Progenitor cell of endocrine pancreas (in vitro differentiated cells): ENCODE data around the gene ZSCAN2. TPM values are rescaled to one million over a fixed set of nuclear protein-coding genes. Genes with fewer than 3 reads are reported as not detected.

ENCODE experiments used
- DNase-seq: peaks from one replicate; pipeline ENCODE4 v3.0.0; 2021; ENCODE audit warnings: low spot score; ENCODE audit not compliant: unreplicated experiment
- H3K27ac Mint-ChIP-seq: 2 replicates; pipeline ENCODE4 v1.8.0; 2021; ENCODE audit warnings: mild to moderate bottlenecking, moderate library complexity, mixed read lengths
- H3K27me3 Mint-ChIP-seq: 2 replicates; pipeline ENCODE4 v1.8.0; 2021; ENCODE audit warnings: mixed read lengths
- H3K36me3 Mint-ChIP-seq: 2 replicates; pipeline ENCODE4 v1.8.0; 2022; ENCODE audit warnings: mixed read lengths; ENCODE audit not compliant: insufficient read depth
- H3K4me1 Mint-ChIP-seq: 2 replicates; pipeline ENCODE4 v1.8.0; 2021; ENCODE audit warnings: low read depth, mixed read lengths
- H3K4me3 Mint-ChIP-seq: 2 replicates; pipeline ENCODE4 v1.8.0; 2021; ENCODE audit warnings: low read depth, mild to moderate bottlenecking, moderate library complexity, mixed read lengths
- H3K9me3 Mint-ChIP-seq: 2 replicates; pipeline ENCODE4 v1.8.0; 2021; ENCODE audit warnings: low read depth, mixed read lengths
- CTCF ChIP-seq: fragments of 200-600 bp; sonication (generic); IDR thresholded peaks from one replicate; pipeline ENCODE4 v1.5.0; 2021; ENCODE audit warnings: antibody characterized with exemption, mild to moderate bottlenecking; ENCODE audit not compliant: unreplicated experiment
- total RNA-seq: library from RNA; stranded (reverse); gene quantifications from 2 replicates; pipeline ENCODE4 v1.2.1, GENCODE V29; 2021

Gene ZSCAN2
- total RNA-seq, 1 donor from 2014 or later: 44.6 TPM

- Mint-ChIP-seq H3K27ac (peak overlapping the region; percentile 91), H3K36me3 (peaks cover 36% of the 10 kb centered on the region), H3K9me3 (no peaks in the 10 kb centered on the region), H3K4me3 (peak overlapping the region; percentile 34), H3K4me1 (peaks cover 52% of the 10 kb centered on the region), H3K27me3 (no peaks in the 10 kb centered on the region)
- no peak for TF ChIP-seq CTCF
- DNase-seq: no peak
Observed at GRCh38 chr15:84606653-84607120, 5.9 kb downstream of the ZSCAN2 start.

- Mint-ChIP-seq H3K27me3 (no peaks in the 10 kb centered on the region), H3K27ac (peak overlapping the region; percentile 25), H3K4me3 (no peak overlapping the region), H3K36me3 (peaks cover 42% of the 10 kb centered on the region), H3K9me3 (no peaks in the 10 kb centered on the region), H3K4me1 (peaks cover 44% of the 10 kb centered on the region)
- no peak for DNase-seq
- no peak for TF ChIP-seq CTCF
Observed at GRCh38 chr15:84608707-84609284, 8.0 kb downstream of the ZSCAN2 start.

- DNase-seq: no peak
- no peaks in the 10 kb centered on the region for H3K9me3 Mint-ChIP-seq
- H3K36me3 Mint-ChIP-seq: peaks cover 42% of the 10 kb centered on the region
- peaks cover 39% of the 10 kb centered on the region for H3K4me1 Mint-ChIP-seq
- TF ChIP-seq CTCF: no peak
- peak overlapping the region; percentile 88 for H3K27ac Mint-ChIP-seq
- no peaks in the 10 kb centered on the region for H3K27me3 Mint-ChIP-seq
- H3K4me3 Mint-ChIP-seq: no peak overlapping the region
Observed at GRCh38 chr15:84609818-84610525, 9.2 kb downstream of the ZSCAN2 start.

GRCh38 chr15:84611631-84612030 lies 10.8 kb downstream of the ZSCAN2 start:
- peaks cover 3% of the 10 kb centered on the region for H3K9me3 Mint-ChIP-seq
- no peak for TF ChIP-seq CTCF
- no peak for DNase-seq
- H3K4me1 Mint-ChIP-seq: peaks cover 22% of the 10 kb centered on the region
- H3K4me3 Mint-ChIP-seq: no peak overlapping the region
- peaks cover 48% of the 10 kb centered on the region for H3K36me3 Mint-ChIP-seq
- H3K27me3 Mint-ChIP-seq: no peaks in the 10 kb centered on the region
- no peak overlapping the region for H3K27ac Mint-ChIP-seq

GRCh38 chr15:84616235-84616634 lies 15.4 kb downstream of the ZSCAN2 start:
- peaks cover 64% of the 10 kb centered on the region for H3K36me3 Mint-ChIP-seq
- H3K4me3 Mint-ChIP-seq: no peak overlapping the region
- no peak for DNase-seq
- no peaks in the 10 kb centered on the region for H3K27me3 Mint-ChIP-seq
- peaks cover 22% of the 10 kb centered on the region for H3K9me3 Mint-ChIP-seq
- TF ChIP-seq CTCF: no peak
- no peaks in the 10 kb centered on the region for H3K4me1 Mint-ChIP-seq
- no peak overlapping the region for H3K27ac Mint-ChIP-seq
